A549 (cell line): ENCODE results near the gene PDE3A.

Source experiments
- CTCF ChIP-seq: fragments of >200 bp; sonication (Bioruptor Twin); formaldehyde crosslinking; IDR thresholded peaks from 3 replicates; pipeline ENCODE4 v1.5.1; 2016
- FOSL2 ChIP-seq, 2 experiments: fragments of 450-650 bp in 1 of 2; fragments of >200 bp in 1 of 2; sonication (Bioruptor Twin) in 1 of 2; formaldehyde crosslinking; IDR thresholded peaks; 2 replicates each; pipeline versions ENCODE4 v1.5.0 to v1.6.1; 2016 to 2020; ENCODE audit warnings: mild to moderate bottlenecking in 1 of 2, moderate library complexity in 1 of 2
- JUN ChIP-seq, 2 experiments: fragments of >200 bp; sonication (Bioruptor Twin); formaldehyde crosslinking; IDR thresholded peaks; 2 replicates in 1 of 2; 3 replicates in 1 of 2; pipeline ENCODE4 v1.6.1; 2016 to 2017
- PHF8 ChIP-seq: fragments of 200-600 bp; sonication (generic); IDR thresholded peaks from 2 replicates; pipeline ENCODE4 v1.6.1; 2016; ENCODE audit warnings: low read depth, mild to moderate bottlenecking, antibody characterized with exemption, moderate library complexity, borderline replicate concordance
- POLR2A ChIP-seq: IDR thresholded peaks from 2 replicates; pipeline ENCODE4 v1.6.1; 2012; ENCODE audit warnings: mild to moderate bottlenecking, low read length

- TF ChIP-seq PHF8 (no peak), CTCF (no peak), JUN (IDR thresholded peaks at IDR 0.05) (no peak), FOSL2 (IDR thresholded peaks at IDR 0.05) (no peak), FOSL2 (CRISPR knock-in tag; IDR thresholded peaks at IDR 0.05) (no peak), POLR2A (no peak)
Observed at GRCh38 chr12:20505056-20505455, 136.7 kb downstream of the PDE3A start.
